Thyroid gland (tissue), 4 donors: ENCODE data around the gene MAMLD1. TPM values are rescaled to one million over a fixed set of nuclear protein-coding genes. Genes with fewer than 3 reads are reported as not detected.

ENCODE experiments used
- DNase-seq, 2 donors: peaks; one replicate each; pipeline ENCODE4 v3.0.0-alpha.2; 2019
- H3K27ac ChIP-seq, 3 donors: fragments of 200-600 bp; sonication (generic); 1 replicate in 2 of 3; 2 replicates in 1 of 3; pipeline ENCODE4 v1.5.1; 2016 to 2019; ENCODE audit warnings: mild to moderate bottlenecking in 1 of 3, moderate library complexity in 1 of 3
- H3K27me3 ChIP-seq: fragments of 200-600 bp; sonication (generic); one replicate; pipeline ENCODE4 v1.5.1; 2019
- H3K36me3 ChIP-seq, 2 donors: fragments of 200-600 bp; sonication (generic); one replicate each; pipeline ENCODE4 v1.5.1; 2016 to 2019
- H3K4me1 ChIP-seq, 2 donors: fragments of 200-600 bp; sonication (generic); one replicate each; pipeline ENCODE4 v1.5.1; 2017 to 2019
- H3K4me3 ChIP-seq, 3 donors: fragments of 200-600 bp; sonication (generic); replicated peaks in 1 of 3; 1 replicate in 2 of 3; 2 replicates in 1 of 3; pipeline ENCODE4 v1.5.1; 2016; ENCODE audit warnings: mild to moderate bottlenecking in 1 of 3
- H3K9me3 ChIP-seq: fragments of 200-600 bp; sonication (generic); one replicate; pipeline ENCODE4 v1.5.1; 2017
- POLR2A ChIP-seq, 2 donors: fragments of 450-650 bp; IDR thresholded peaks; one replicate each; pipeline ENCODE4 v1.6.1; 2017; ENCODE audit warnings: antibody characterized with exemption in 2 of 2, mild to moderate bottlenecking in 2 of 2, moderate library complexity in 1 of 2
- WGBS, 2 donors: methylation state at CpG; one replicate each; pipeline ENCODE4 v1.1.5; 2017; 5-methylcytosine and 5-hydroxymethylcytosine counted together
- intact Hi-C: fragments of 100-400 bp; cut with DNase I; formaldehyde crosslinking; loops from one replicate; pipeline ENCODE4 v1.15.1; 2023
- total RNA-seq, 4 donors: library from RNA; depleted of rRNA; stranded (reverse); fragments of >200 nt; gene quantifications; one replicate each; pipeline ENCODE4 v1.2.3, GENCODE V29; 2016
- TF ChIP-seq, protein P1 (sequence below), 6 experiments: fragments of 200-600 bp in 3 of 6; fragments of 450-650 bp in 3 of 6; sonication (generic) in 3 of 6; IDR thresholded peaks; one replicate each; pipeline ENCODE4 v1.5.1; 2016 to 2019; ENCODE audit warnings: antibody characterized with exemption in 6 of 6, mild to moderate bottlenecking in 2 of 6, inconsistent platforms in 1 of 6, moderate library complexity in 1 of 6

MAMLD1 gene
- total RNA-seq, 4 donors from 2014 or later, result 1.3 to 2.2 (median 1.8) TPM

DNA sequence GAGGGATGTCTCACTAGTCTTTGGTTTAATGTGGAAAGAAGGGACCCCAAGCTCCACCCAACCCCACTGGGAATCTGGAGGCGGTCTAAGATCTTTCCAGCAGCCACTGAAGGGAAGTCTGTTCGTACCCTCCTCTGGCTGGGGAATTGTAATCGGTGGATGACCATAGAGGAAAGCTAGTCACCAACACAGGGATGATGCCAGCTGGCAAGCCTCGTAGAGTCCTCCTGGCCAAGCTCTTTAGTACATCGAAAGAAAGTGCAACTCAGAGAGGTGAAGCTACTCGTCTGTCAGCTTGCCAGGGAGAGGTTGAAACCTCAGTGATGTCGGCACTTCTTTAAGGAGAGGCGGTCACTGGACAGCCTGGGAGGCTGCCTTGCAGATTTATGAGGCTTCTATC is 58.7 kb downstream of the MAMLD1 start:
- no peak overlapping the region for H3K27ac ChIP-seq
- no peaks in the 10 kb centered on the region for H3K4me1 ChIP-seq
- no peak overlapping the region for H3K4me3 ChIP-seq
- TF ChIP-seq POLR2A (IDR thresholded peaks at IDR 0.05), result no peak
- TF ChIP-seq, protein P1, sequence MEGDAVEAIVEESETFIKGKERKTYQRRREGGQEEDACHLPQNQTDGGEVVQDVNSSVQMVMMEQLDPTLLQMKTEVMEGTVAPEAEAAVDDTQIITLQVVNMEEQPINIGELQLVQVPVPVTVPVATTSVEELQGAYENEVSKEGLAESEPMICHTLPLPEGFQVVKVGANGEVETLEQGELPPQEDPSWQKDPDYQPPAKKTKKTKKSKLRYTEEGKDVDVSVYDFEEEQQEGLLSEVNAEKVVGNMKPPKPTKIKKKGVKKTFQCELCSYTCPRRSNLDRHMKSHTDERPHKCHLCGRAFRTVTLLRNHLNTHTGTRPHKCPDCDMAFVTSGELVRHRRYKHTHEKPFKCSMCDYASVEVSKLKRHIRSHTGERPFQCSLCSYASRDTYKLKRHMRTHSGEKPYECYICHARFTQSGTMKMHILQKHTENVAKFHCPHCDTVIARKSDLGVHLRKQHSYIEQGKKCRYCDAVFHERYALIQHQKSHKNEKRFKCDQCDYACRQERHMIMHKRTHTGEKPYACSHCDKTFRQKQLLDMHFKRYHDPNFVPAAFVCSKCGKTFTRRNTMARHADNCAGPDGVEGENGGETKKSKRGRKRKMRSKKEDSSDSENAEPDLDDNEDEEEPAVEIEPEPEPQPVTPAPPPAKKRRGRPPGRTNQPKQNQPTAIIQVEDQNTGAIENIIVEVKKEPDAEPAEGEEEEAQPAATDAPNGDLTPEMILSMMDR (IDR thresholded peaks at IDR 0.05), result no peak
- H3K36me3 ChIP-seq, result no peaks in the 10 kb centered on the region
- no peaks in the 10 kb centered on the region for H3K9me3 ChIP-seq
- 69% methylated on average over 5 of the region's 8 CpGs; no CpG with 5 or more reads in 1 of the 2 donors for whole genome bisulfite sequencing, 2 donors
- H3K27me3 ChIP-seq, result no peaks in the 10 kb centered on the region
- intact Hi-C loops, result no loop called here
- no peak for DNase-seq

DNA sequence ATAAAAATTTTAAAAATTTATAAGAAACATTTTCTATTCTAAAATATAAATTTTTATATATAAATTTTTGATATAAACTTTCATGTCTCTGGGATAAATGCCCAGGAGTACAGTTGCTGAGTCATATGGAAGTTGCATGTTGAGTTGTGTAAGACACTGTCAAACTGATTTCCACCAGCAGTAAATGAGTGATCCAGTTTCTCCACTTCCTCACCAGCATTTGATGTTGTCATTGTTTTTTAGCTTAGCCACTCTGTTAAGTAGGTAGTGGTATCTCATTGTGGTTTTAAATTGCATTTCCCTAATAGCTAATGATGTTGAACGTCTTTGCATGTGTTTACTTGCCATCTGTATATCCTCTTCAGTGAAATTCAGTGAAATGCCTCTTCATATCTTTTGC is 66.5 kb downstream of the MAMLD1 start:
- no peaks in the 10 kb centered on the region for H3K27me3 ChIP-seq
- 88 to 93% methylated on average over 1 of the region's 1 CpG for WGBS, 2 donors

DNA sequence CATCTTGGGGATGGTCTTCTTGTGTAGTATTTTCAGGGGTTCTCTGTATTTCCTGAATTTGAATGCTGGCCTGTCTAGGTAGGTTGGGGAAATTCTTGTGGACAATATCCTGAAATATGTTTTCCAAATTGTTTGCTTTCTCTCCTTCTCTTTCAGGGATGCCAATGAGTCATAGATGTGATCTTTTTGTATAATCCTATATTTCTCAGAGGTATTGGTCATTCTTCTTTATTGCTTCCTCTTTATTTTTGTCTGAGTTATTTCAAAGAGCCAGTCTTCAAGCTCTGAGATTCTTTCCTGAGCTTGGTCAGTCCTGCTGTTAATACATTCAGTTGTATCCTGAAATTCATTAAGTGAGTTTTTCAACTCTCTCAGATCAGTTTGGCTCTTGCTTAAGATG is 73.1 kb downstream of the MAMLD1 start:
- Histone ChIP-seq H3K4me1 (no peaks in the 10 kb centered on the region), H3K27ac (no peak overlapping the region), H3K36me3 (no peaks in the 10 kb centered on the region), H3K9me3 (no peaks in the 10 kb centered on the region), H3K4me3 (no peak overlapping the region), H3K27me3 (no peaks in the 10 kb centered on the region)
- TF ChIP-seq POLR2A (IDR thresholded peaks at IDR 0.05), result no peak
- TF ChIP-seq, protein P1 (IDR thresholded peaks at IDR 0.05), result no peak
- no peak for DNase-seq
- intact Hi-C loops, result no loop called here

More for the DNA sequence above, 66.5 kb downstream of the MAMLD1 start:
- TF ChIP-seq, protein P1 (IDR thresholded peaks at IDR 0.05), result no peak
- TF ChIP-seq POLR2A (IDR thresholded peaks at IDR 0.05), result no peak
- Histone ChIP-seq H3K27ac (no peak overlapping the region), H3K9me3 (no peaks in the 10 kb centered on the region), H3K36me3 (no peaks in the 10 kb centered on the region), H3K4me3 (no peak overlapping the region), H3K4me1 (no peaks in the 10 kb centered on the region)
- no peak for DNase-seq
- intact Hi-C loops, result no loop called here

DNA sequence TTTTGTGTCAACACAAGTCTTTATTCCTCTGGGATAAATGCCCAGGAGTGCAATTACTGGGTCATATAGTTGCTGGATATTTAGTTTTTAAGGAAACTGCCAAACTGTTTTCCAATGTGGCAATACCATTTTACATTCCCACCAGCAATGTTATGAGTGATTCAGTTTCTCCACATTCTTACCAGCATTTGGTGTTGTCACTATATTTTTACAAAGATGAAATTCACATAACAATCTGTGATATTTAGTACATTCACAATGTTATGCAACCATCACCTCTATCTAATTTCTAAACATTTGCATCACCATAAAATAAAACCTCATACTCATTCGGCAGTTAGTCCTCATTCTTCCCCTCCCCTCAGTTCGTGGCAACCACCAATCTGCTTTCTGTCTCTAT is 75.0 kb downstream of the MAMLD1 start:
- no peaks in the 10 kb centered on the region for H3K27me3 ChIP-seq
- H3K4me3 ChIP-seq, result no peak overlapping the region
- H3K4me1 ChIP-seq, result no peaks in the 10 kb centered on the region
- 92 to 96% methylated on average over 2 of the region's 2 CpGs for WGBS, 2 donors
- DNase-seq, result no peak
- no peak overlapping the region for H3K27ac ChIP-seq
- TF ChIP-seq, protein P1 (IDR thresholded peaks at IDR 0.05), result no peak
- H3K9me3 ChIP-seq, result no peaks in the 10 kb centered on the region
- no peaks in the 10 kb centered on the region for H3K36me3 ChIP-seq
- intact Hi-C loops, result no loop called here

DNA sequence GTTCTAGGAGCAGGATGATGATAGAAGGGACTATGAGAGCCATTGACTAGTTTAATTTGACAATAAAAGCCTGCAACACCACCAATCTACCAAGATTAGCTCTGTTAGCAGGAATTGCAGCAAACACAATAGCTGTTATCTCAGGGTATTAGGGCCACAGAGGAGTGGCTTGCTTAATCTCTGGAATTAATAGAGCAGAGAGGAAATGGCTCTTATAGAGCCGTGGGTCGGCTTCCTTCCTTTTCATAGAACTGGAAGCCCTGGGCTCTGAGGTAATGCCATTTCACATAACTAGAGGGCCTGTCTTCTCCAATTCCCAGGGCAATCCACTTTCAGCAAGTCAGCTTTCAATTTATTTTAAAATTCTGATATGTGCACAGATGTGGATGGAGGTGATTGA is 83.0 kb downstream of the MAMLD1 start:
- no peaks in the 10 kb centered on the region for H3K9me3 ChIP-seq
- H3K36me3 ChIP-seq, result no peaks in the 10 kb centered on the region
- TF ChIP-seq POLR2A (IDR thresholded peaks at IDR 0.05), result no peak
- TF ChIP-seq, protein P1 (IDR thresholded peaks at IDR 0.05), result no peak
- intact Hi-C loops, result no loop called here
- H3K27ac ChIP-seq, result no peak overlapping the region
- 12 to 37% methylated on average over 2 of the region's 2 CpGs for WGBS, 2 donors
- no peak overlapping the region for H3K4me3 ChIP-seq
- no peak for DNase-seq
- H3K27me3 ChIP-seq, result no peaks in the 10 kb centered on the region
- no peaks in the 10 kb centered on the region for H3K4me1 ChIP-seq
